ENCODE results near the gene CD59. TPM values are rescaled to one million over a fixed set of nuclear protein-coding genes. Genes with fewer than 3 reads are reported as not detected.
"Not testable (repeated sequence)": the region's sequence is repeated elsewhere in the genome, so short reads cannot be mapped to it uniquely, and the experiment has no call there.

Gene CD59
- total and polyA plus RNA-seq, 7 experiments from 2014 or later: 23.3 to 152 (median 69.6) TPM

DNA sequence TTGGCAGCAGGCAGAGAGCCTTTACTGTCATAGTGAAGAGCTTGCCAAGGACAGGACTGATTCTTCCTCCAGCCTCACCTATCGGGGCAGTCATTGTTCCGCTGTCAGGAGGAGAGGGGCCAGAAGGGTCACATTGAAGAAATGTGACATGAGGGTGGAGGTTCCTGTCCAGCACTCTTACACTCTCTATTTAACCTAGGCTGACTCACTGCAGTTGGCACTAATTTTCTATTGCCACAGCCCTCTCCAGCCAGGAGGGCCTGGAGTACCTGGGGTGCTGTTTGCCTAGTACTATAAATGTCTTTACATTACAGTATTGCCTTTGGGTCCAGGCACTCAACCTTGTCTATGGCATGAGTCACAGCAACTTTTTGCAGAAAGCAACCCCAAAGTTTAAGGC is 28.4 kb downstream of the CD59 start:
- H3K9me3 Mint-ChIP-seq; H3K4me3 ChIP-seq (ENCODE audit: low read length); CTCF ChIA-PET; POLR2A ChIA-PET; H3K4me1 ChIP-seq (ENCODE audit: control insufficient read depth in 2 of 2, insufficient read depth in 2 of 2, low read length in 2 of 2); H3K9me3 ChIP-seq (ENCODE audit: control insufficient read depth in 2 of 3, low read length in 3 of 3); DNase-seq; H3K27me3 Mint-ChIP-seq; H3K27me3 ChIP-seq (ENCODE audit: control insufficient read depth in 2 of 2, insufficient read depth in 2 of 2, low read length in 2 of 2); H3K27ac ChIP-seq (ENCODE audit: low read depth, low read length); H3K27ac Mint-ChIP-seq; H3K4me3 Mint-ChIP-seq; ATAC-seq: not testable (repeated sequence)
- peaks cover 0 to 29% (median 12%) of the 10 kb centered on the region in 5 donors for H3K36me3 Mint-ChIP-seq
- H3K36me3 ChIP-seq (ENCODE audit: control insufficient read depth in 2 of 3, insufficient read depth in 3 of 3, low read length in 3 of 3): peaks cover 0 to 24% (median 0%) of the 10 kb centered on the region in 3 experiments
- peaks cover 4 to 24% (median 6%) of the 10 kb centered on the region in 7 donors for H3K4me1 Mint-ChIP-seq
- intact Hi-C loops (cut with micrococcal nuclease): loop anchor here (10.0 kb wide), 2 partner anchors 537 to 673 kb away; partner anchors contain the start of gene TCP11L1 (in 1 of the 2)

DNA sequence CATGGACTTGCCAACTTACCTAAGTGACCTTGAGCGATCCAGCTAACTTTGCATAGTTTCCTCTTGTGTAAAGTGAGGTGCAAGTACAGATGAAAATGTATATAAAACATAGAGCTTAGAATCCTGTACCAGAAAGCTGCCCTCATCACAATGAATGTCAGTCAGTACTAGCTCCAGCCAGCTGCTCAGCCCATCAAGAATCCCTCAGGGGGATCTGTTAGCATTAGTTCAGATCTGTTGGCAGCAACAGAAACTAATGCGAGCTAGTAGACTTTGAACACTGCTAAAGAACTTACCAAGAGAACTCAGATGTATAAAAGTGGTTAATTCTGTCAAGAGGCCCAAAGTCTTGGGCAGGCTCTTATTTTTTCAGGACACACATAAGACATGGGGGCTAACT is 29.3 kb downstream of the CD59 start:
- Mint-ChIP-seq H3K36me3 (peaks cover 0 to 25% (median 12%) of the 10 kb centered on the region in 5 donors), H3K9me3 (no peaks in the 10 kb centered on the region), H3K4me3 (no peak overlapping the region), H3K27me3 (no peaks in the 10 kb centered on the region), H3K4me1 (peaks cover 4 to 27% (median 7%) of the 10 kb centered on the region in 7 donors), H3K27ac (peak overlapping the region in 2 of 9 donors; percentile 29 to 32)
- Histone ChIP-seq H3K27me3 (ENCODE audit: control insufficient read depth in 2 of 2, insufficient read depth in 2 of 2, low read length in 2 of 2) (no peaks in the 10 kb centered on the region), H3K9me3 (ENCODE audit: control insufficient read depth in 2 of 3, low read length in 3 of 3) (no peaks in the 10 kb centered on the region), H3K4me3 (ENCODE audit: low read length) (no peak overlapping the region), H3K27ac (ENCODE audit: low read depth, low read length) (no peak overlapping the region), H3K4me1 (ENCODE audit: control insufficient read depth in 2 of 2, insufficient read depth in 2 of 2, low read length in 2 of 2) (no peaks in the 10 kb centered on the region), H3K36me3 (ENCODE audit: control insufficient read depth in 2 of 3, insufficient read depth in 3 of 3, low read length in 3 of 3) (peaks cover 0 to 19% (median 0%) of the 10 kb centered on the region in 3 experiments)
- ChIA-PET POLR2A (interaction anchor here (0.6 kb wide), 1 partner anchor 9 kb away, joined by 3 read pairs; no protein-coding TSS in a partner anchor), CTCF (no interaction called here)
- DNase-seq (no peak), ATAC-seq (no peak)
- intact Hi-C loops (cut with micrococcal nuclease): loop anchor here (1.0 to 10.0 kb wide), 3 partner anchors 28 to 672 kb away; partner anchors contain the start of gene TCP11L1 (in 1 of the 2)

DNA sequence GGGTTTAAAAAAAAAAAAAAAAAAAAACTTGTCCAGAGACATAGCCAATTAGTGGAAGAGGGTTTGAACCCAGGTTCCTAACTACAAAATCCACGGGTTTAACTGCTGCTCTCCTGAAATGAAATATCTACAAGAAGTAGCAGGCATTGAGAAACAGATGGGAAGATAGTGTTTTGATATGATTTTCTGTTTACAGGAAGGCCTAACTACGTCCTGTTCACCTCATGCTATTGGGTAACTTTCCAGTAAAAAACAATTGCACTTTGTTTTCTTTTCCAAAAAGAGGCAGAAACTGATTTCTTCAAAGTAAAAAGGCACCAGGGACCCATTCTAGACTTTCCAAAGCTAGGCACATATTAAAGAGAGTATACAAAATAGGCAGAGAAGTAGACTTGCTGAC is 29.7 kb downstream of the CD59 start:
- Histone ChIP-seq H3K27me3 (ENCODE audit: control insufficient read depth in 2 of 2, insufficient read depth in 2 of 2, low read length in 2 of 2) (no peaks in the 10 kb centered on the region), H3K27ac (ENCODE audit: low read depth, low read length) (no peak overlapping the region), H3K4me1 (ENCODE audit: control insufficient read depth in 2 of 2, insufficient read depth in 2 of 2, low read length in 2 of 2) (peaks cover 0 to under 1% of the 10 kb centered on the region in 2 donors), H3K36me3 (ENCODE audit: control insufficient read depth in 2 of 3, insufficient read depth in 3 of 3, low read length in 3 of 3) (peaks cover 0 to 19% (median 0%) of the 10 kb centered on the region in 3 experiments), H3K4me3 (ENCODE audit: low read length) (no peak overlapping the region), H3K9me3 (ENCODE audit: control insufficient read depth in 2 of 3, low read length in 3 of 3) (no peaks in the 10 kb centered on the region)
- intact Hi-C loops (cut with micrococcal nuclease): loop anchor here (1.0 to 10.0 kb wide), 3 partner anchors 29 to 672 kb away; partner anchors contain the start of gene TCP11L1 (in 1 of the 2)
- DNase-seq: no peak
- peaks cover 4 to 31% (median 10%) of the 10 kb centered on the region in 7 donors for H3K4me1 Mint-ChIP-seq
- H3K4me3 Mint-ChIP-seq: no peak overlapping the region
- ATAC-seq: no peak
- no peaks in the 10 kb centered on the region for H3K27me3 Mint-ChIP-seq
- H3K9me3 Mint-ChIP-seq: no peaks in the 10 kb centered on the region
- POLR2A ChIA-PET: interaction anchor here (0.6 kb wide), 1 partner anchor 8 kb away, joined by 3 read pairs; no protein-coding TSS in a partner anchor
- peaks cover 0 to 25% (median 12%) of the 10 kb centered on the region in 5 donors for H3K36me3 Mint-ChIP-seq
- CTCF ChIA-PET: no interaction called here
- peak overlapping the region in 6 of 9 donors; percentile 28 to 87 (median 36) for H3K27ac Mint-ChIP-seq

DNA sequence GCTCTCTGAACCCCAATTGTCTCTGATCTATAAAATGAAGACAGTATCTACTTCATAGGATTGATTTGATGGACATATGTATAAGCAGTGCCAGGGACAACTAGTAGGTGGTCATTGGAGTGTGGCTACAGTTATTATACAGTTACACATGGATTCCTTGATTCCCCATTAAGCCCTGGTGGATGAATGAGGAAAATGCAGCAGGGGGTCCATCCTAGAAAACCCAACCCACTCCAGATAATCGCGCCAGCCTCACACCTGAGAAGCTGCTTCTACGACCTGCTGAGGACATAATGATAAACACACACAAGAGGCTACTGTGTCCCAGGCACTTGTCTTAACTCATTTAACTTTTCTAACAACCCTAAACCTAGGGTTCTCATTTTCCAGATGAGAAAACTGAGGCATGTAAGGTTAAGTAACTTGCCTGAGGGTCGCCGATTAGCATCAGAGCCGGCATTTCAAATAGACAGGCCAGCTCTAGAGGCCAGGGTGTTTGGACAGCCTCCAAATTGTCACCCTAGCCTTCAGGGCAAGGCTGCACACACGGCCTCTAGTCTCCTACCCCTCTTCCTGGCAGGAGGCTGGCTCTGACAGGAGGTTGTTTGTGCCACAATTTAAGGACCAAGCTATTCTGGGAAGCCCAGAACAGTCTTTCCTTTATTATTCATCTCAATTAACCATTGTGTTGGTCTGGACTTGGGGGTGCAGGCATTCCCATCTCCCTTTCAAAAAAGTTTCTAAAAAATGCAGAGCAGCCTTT is 31.8 kb downstream of the CD59 start:
- ChIA-PET POLR2A (interaction anchor here (0.9 kb wide), 1 partner anchor 32 kb away, joined by 3 read pairs; no protein-coding TSS in a partner anchor), CTCF (interaction anchor here (0.7 kb wide), 1 partner anchor 12 kb away, joined by 3 read pairs; no protein-coding TSS in a partner anchor)
- Mint-ChIP-seq H3K27ac (no peak overlapping the region), H3K36me3 (peaks cover 0 to 13% (median 9%) of the 10 kb centered on the region in 5 donors), H3K9me3 (no peaks in the 10 kb centered on the region), H3K4me3 (no peak overlapping the region), H3K4me1 (peaks cover 16 to 42% (median 20%) of the 10 kb centered on the region in 7 donors), H3K27me3 (peaks cover 0 to 6% (median 0%) of the 10 kb centered on the region in 5 donors)
- H3K27me3 ChIP-seq (ENCODE audit: control insufficient read depth in 2 of 2, insufficient read depth in 2 of 2, low read length in 2 of 2): no peaks in the 10 kb centered on the region
- ATAC-seq (no peak), DNase-seq (no peak)
- H3K4me3 ChIP-seq (ENCODE audit: low read length): no peak overlapping the region
- H3K27ac ChIP-seq (ENCODE audit: low read depth, low read length): no peak overlapping the region
- no peaks in the 10 kb centered on the region for H3K9me3 ChIP-seq (ENCODE audit: control insufficient read depth in 2 of 3, low read length in 3 of 3)
- intact Hi-C loops (cut with micrococcal nuclease): loop anchor here (5.0 to 10.0 kb wide), 3 partner anchors 540 to 670 kb away; partner anchors contain the start of genes ABTB2 (in 1 of the 2) and TCP11L1 (in 1 of the 2)
- peaks cover 9 to 13% of the 10 kb centered on the region in 2 donors for H3K4me1 ChIP-seq (ENCODE audit: control insufficient read depth in 2 of 2, insufficient read depth in 2 of 2, low read length in 2 of 2)
- peaks cover 0 to 8% (median 0%) of the 10 kb centered on the region in 3 experiments for H3K36me3 ChIP-seq (ENCODE audit: control insufficient read depth in 2 of 3, insufficient read depth in 3 of 3, low read length in 3 of 3)

DNA sequence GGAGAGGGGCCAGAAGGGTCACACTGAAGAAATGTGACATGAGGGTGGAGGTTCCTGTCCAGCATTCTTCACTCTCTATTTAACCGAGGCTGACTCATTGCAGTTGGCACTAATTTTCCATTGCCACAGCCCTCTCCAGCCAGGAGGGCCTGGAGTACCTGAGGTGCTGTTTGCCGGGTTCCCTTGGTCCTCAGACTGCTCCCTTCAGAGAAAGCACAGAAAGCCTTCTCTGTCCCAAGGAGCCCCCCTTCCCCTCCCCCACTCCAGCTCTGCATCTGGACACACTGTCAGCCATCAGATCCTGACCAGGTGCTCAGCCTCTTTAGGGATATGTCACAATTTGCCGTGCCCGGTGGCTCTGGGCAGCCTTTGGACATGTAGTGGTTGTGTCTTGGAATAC is 32.4 kb downstream of the CD59 start:
- peaks cover 0 to 2% (median 0%) of the 10 kb centered on the region in 3 experiments for H3K36me3 ChIP-seq (ENCODE audit: control insufficient read depth in 2 of 3, insufficient read depth in 3 of 3, low read length in 3 of 3)
- Mint-ChIP-seq H3K4me3 (no peak overlapping the region), H3K36me3 (peaks cover 0 to 7% (median 3%) of the 10 kb centered on the region in 5 donors), H3K27me3 (peaks cover 0 to 9% (median 0%) of the 10 kb centered on the region in 5 donors), H3K9me3 (no peaks in the 10 kb centered on the region), H3K4me1 (peaks cover 16 to 41% (median 20%) of the 10 kb centered on the region in 7 donors), H3K27ac (no peak overlapping the region)
- CTCF ChIA-PET: no interaction called here
- POLR2A ChIA-PET: no interaction called here
- intact Hi-C loops (cut with micrococcal nuclease): loop anchor here (5.0 to 10.0 kb wide), 3 partner anchors 541 to 669 kb away; partner anchors contain the start of genes ABTB2 (in 1 of the 2) and TCP11L1 (in 1 of the 2)
- H3K4me1 ChIP-seq (ENCODE audit: control insufficient read depth in 2 of 2, insufficient read depth in 2 of 2, low read length in 2 of 2): peaks cover 9 to 13% of the 10 kb centered on the region in 2 donors
- ATAC-seq (no peak), DNase-seq (no peak)
- no peaks in the 10 kb centered on the region for H3K9me3 ChIP-seq (ENCODE audit: control insufficient read depth in 2 of 3, low read length in 3 of 3)
- H3K27me3 ChIP-seq (ENCODE audit: control insufficient read depth in 2 of 2, insufficient read depth in 2 of 2, low read length in 2 of 2): no peaks in the 10 kb centered on the region
- H3K4me3 ChIP-seq (ENCODE audit: low read length): no peak overlapping the region
- no peak overlapping the region for H3K27ac ChIP-seq (ENCODE audit: low read depth, low read length)

DNA sequence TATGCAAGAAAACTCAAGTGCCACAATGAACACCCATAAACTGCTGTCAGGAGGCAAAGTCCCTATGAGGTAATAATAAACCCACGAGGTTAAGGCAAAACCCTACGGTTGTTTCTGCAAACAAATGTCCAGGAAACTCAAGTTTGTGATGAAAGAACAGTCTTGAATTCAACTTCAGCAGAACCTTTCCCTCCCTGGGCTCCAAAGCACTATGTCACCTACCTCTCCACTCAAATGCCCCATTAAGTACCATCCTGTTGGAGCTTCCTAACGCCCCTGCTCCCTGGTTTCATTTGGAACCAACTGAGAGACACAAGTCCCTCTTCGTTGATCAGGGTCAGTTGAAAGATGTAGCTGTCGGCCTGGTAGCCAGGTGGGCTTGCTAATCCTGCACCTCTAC is 33.0 kb downstream of the CD59 start:
- ATAC-seq (no peak), DNase-seq (no peak)
- H3K36me3 ChIP-seq (ENCODE audit: control insufficient read depth in 2 of 3, insufficient read depth in 3 of 3, low read length in 3 of 3): no peaks in the 10 kb centered on the region
- Mint-ChIP-seq H3K4me3 (no peak overlapping the region), H3K9me3 (no peaks in the 10 kb centered on the region), H3K36me3 (peaks cover 0 to 3% (median 0%) of the 10 kb centered on the region in 5 donors), H3K27me3 (peaks cover 0 to 11% (median 0%) of the 10 kb centered on the region in 5 donors), H3K27ac (no peak overlapping the region), H3K4me1 (peaks cover 16 to 39% (median 20%) of the 10 kb centered on the region in 7 donors)
- no peak overlapping the region for H3K4me3 ChIP-seq (ENCODE audit: low read length)
- no peaks in the 10 kb centered on the region for H3K27me3 ChIP-seq (ENCODE audit: control insufficient read depth in 2 of 2, insufficient read depth in 2 of 2, low read length in 2 of 2)
- H3K27ac ChIP-seq (ENCODE audit: low read depth, low read length): no peak overlapping the region
- POLR2A ChIA-PET: no interaction called here
- H3K9me3 ChIP-seq (ENCODE audit: control insufficient read depth in 2 of 3, low read length in 3 of 3): no peaks in the 10 kb centered on the region
- peaks cover 9 to 13% of the 10 kb centered on the region in 2 donors for H3K4me1 ChIP-seq (ENCODE audit: control insufficient read depth in 2 of 2, insufficient read depth in 2 of 2, low read length in 2 of 2)
- intact Hi-C loops (cut with micrococcal nuclease): loop anchor here (5.0 to 10.0 kb wide), 3 partner anchors 542 to 668 kb away; partner anchors contain the start of genes ABTB2 (in 1 of the 2) and TCP11L1 (in 1 of the 2)
- CTCF ChIA-PET: interaction anchor here (0.5 kb wide), 1 partner anchor 261 kb away, joined by 3 read pairs; no protein-coding TSS in a partner anchor
